COLO668 (cell line): ENCODE measurements around the gene MINDY3.
"Not testable (repeated sequence)": the region's sequence is repeated elsewhere in the genome, so short reads cannot be mapped to it uniquely, and the experiment has no call there.

ENCODE experiments used
- DNase-seq: peaks from one replicate; lab custom pipeline; 2025; ENCODE audit not compliant: unreplicated experiment; lab: John Stamatoyannopoulos, UW

MINDY3 gene

DNA sequence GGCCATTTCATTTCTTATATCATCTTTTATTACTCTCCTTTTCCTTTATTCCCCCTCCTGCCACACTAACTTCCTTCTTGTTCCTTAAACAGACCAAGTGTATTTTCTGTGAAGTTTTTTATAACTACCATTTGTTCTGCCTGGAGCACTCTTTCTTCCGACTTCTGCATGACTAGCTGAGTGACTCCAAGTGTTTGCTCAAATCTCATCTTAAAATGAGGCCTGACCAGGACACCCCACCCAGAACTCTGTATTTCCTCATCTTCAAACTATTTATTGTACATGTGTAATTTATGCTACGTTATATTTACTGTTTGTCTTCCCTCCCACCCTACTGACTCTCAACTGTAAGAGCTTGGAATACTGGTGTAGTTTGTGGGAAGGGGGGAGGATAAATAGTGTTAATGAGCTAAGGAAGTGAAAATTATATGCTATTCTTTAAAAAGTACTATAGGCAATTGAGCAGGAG is 3.2 kb downstream of the MINDY3 start:
- no peak for DNase-seq

DNA sequence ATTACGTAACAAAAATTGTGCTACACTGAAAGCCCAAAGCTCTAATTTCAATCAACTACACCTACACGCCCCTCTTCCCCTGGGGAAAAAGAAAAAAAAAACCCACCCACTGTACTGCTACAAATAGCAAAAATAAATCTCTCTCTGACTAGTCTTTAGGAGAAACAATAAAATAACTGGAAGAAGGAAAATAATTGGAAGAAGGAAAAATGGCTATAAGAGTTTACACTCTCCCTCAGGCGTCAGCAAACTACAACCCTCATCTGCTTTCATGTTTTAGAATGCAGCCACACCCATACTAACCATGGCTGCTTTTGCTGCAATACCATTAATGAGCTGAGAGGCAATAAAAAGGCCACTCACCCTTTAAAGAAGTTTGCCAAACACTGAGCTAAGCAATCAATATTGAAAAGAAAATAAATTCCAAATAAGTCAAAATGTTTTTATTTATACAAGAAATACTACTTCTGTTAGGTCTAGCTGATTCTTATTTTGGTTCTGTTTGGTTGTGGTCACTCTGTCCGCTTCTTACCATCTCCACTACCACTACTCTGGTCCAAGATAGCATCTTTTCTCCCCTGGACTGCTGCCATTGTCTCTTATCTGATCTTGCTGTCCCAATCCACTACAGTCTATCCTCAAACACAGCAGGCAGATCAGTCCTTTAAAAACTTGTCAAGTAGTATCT is 3.8 kb downstream of the MINDY3 start:
- DNase-seq, result no peak

DNA sequence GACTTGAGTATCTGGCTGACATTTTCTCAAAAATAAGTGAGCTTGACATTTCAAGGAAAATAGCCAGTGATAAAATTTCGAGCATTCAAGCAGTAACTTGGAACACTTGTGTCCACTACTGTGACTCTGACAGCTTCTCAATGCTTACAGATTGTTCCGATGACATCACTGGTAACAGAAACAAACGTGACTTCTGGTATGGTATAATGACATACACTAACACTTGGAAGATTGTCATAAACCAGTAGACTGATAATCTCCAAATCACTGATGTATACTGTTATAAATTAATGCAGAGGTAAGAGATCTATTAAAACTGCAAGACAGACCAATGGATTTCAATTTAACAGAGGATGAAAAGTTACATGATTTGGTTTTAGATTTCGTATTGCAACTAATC is 6.5 kb downstream of the MINDY3 start:
- no peak for DNase-seq

DNA sequence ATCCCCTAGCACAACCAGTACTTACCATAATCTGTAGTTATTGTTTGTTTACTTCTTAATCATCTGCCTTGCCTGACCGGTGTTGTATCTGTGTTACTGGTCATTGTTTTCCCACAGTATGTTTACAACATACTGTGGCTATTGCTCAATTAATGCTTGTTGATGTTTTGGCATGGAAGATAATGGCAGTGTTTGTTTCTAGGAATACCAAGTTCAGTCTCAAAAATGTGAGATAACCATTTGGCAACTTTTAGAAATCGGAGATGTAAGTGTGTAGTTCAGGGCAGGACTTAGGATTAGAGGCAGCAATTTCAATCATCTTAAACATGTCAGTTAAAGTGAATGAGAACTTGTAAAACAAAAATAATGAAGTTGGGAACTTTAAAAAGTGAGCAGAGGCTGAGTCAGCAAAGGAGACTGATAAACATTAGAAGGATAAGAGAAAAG is 8.2 kb downstream of the MINDY3 start:
- no peak for DNase-seq

DNA sequence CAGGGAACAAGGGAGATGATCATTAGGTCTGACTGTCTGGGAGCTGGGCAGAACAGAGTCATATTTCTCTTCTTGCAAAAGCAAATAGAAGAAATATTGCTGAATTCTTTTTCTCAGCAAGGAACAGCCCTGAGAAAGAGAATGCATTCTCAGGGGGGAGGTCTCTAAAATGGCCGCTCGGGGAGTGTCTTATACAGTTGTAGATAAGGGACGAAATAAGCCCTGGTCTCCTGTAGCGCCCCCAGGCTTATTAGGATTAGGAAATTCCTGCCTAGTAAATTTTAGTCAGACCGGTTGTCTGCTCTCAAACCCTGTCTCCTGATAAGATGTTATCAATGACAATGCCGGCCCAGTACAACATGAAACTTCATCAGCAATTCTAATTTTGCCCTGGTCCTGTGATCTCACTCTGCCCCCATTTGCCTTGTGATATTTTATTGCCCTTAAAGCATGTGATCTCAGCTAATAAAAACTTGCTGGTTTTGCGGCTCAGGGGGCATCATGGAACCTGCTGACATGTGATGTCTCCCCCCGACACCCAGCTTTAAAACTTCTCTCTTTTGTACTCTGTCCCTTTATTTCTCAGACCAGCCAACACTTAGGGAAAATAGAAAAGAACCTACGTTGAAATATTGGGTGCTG is 9.8 kb downstream of the MINDY3 start:
- not testable (repeated sequence) for DNase-seq

DNA sequence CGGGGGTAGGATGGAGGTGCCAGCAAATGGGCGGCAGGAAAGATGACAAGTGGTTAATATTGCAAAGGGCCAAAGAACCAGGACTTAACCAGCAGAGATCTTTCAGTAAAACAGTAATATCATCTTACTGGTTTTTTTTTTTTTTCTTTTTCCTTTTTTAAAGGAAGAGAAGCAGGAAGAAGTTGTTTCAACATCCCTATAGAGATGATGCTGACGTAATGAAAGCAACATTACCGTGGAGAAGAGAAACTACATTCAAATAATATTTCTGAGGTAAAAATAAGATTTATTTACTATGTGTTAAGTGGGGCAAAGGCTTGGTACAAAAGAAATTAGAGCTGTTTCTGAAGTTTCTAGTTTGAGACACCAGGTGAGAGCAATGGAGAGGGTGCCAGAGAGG is 11.0 kb downstream of the MINDY3 start:
- DNase-seq, result no peak

DNA sequence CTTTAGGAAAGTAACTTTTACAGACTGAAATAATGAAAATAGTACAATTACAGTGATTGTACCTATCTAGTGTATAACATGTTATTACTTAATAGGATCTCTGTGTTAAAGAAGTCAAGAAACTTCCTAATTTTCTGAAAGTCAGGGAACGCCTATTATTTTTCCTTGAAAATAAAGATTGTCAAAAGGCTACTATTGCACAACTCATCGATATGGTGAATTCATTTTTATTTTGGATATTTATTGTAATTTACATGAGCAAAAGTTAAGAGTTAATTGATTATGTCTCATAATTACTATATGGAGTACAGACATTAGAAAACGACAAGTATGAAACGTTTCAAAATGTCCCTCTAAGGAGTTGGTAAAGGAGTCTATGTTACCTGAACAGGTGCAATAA is 12.8 kb downstream of the MINDY3 start:
- DNase-seq, result no peak

DNA sequence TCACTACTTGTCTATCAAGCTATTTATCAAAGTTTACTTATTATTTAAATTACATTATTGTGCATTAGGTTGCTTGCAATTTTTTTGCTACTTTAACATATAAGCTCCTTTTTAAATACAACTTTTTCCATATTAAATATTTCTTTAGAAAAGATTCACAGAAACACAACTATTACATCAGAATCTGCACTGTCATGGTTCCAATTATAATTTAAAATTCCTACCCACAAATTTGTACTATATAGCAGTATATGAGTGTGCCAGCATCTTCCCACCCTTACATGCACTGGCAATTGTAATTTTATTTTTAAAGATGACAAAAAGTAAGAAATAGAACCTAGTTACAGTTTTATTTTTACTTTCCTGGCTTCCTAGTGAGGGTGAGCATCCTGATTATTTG is 15.8 kb downstream of the MINDY3 start:
- DNase-seq, result no peak

DNA sequence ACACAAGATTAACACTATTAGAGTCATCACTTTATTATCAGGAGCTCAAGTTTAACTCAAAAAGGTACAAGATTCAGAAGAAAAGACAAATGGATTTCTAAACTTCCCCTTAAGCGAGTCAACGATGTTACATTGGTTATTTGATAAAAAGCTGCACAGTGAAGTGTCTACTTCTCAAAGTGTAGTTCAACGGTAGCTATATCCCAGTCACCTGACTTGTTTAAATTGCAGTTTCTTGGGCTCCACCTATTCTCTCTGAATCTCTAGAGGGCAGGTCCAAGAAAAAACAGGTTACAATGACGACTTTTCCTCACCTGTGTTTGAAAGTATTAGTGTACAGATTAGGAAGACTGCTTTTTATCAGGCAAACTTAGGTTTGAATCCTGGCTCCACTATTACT is 16.6 kb downstream of the MINDY3 start:
- no peak for DNase-seq

DNA sequence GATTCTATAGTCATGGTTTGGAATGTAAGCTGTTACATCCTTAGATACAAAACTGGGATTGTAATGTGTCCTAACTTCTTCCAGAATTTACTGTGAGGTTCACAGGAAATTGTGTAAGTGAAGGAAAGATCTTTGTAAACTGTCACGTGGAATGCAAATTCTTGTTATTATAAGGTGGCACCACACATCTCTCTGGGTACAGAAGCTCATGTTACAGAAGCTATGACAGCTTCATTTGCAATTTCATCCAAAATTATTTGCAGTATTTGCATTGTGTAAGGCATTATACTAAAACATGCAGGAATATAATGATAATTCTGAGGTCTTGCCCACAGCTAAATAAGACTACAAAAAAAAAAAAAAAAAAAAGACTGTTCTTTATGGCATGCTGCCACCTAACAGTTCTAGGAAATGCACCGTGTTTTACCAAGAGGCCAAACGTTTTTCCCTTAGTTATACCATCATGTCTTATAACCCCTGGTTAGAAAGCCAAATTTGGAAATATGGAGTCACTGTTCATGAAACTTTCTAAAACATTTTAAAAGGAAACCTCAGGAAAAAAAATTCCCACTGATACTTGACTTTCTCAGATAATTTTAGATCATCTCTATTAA is 17.6 kb downstream of the MINDY3 start:
- DNase-seq, result no peak

DNA sequence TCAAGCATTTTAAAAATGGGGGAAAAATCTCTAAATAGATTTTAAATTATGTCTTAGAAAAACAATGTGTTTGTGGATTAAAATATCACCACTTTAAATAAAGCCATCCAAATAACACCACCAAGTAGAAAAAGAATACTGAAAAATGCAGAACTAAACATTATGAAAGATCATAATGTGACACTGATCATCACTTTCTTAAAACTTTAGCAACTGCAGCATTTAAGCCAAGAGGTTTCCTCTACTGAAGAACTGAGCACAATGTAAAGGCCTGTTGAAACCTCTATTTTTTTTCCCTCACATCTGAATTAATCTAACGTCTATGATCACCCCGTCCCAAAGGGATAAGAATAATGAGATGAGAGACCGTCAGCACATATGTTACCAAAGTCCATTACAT is 18.6 kb downstream of the MINDY3 start:
- DNase-seq, result no peak

DNA sequence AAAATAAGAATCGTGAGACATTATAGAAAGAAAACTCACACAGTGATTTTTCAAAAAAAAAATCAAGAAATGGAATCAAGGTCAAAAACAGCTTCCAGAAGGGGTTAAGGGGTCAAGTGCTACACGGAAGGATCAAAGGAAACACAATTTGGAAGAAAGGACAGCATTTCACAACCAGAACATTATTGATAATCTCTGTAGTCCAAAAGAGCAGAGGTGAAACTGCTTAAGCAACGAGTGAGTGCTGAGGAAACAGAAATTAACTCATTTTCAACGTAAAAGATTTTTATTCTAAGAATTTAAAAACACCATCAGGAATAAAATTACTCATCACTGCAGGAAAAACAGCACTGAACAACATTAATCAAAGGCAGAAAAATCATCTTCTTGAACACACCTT is 23.5 kb downstream of the MINDY3 start:
- no peak for DNase-seq

DNA sequence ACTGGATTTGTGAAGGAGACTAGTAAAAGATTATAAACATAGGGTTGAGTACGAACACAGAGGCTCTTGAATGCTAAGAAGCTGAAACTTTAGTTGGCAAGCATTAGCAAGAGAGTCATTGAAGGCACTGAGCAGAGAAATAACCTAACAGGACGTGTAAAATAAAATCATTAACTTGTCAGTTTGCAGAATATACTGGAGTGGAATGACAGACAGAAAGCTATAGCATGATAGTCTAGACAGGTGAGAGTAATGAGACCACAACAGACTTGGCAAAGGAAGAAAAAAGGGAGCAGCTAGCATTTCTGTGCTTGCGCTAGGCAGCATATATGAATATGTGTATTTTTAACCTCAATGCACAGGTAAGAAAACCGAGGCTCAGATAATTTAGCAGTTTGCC is 30.8 kb downstream of the MINDY3 start:
- no peak for DNase-seq

DNA sequence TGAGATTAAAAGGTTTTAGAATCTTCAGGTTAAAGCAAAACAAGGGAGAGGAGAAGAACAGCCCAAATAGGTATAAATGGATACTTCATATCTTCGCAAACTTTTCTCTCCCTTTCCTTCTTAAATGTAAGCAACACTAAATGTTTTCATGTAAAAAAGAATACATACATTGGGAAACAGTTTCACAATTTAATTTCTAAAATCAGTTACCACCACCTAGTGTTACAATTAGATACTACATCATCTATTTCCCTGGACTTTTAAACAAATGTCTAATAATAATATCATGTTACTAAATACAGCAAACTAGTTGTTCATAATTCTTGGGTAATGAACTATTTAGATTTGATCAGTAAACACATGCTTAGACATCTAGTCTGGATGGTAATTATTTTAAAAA is 35.8 kb downstream of the MINDY3 start:
- no peak for DNase-seq

DNA sequence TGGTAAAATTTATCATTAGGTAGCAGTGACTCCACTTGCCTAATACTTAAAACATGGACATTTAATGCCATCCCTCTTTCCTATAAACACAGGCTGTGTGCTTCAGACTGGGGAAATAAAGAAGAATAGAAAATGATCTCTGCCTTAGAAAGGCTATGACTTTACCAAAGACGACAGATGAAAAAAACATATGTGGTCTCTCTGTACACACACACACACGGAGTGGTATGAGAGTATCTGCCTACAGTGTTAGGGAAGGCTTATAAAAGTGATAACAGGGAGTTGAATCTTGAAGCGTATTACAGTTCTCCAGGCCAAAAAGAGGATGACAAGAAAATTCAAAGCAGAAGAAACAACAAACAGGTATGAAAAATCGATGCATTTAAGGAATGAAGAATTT is 38.2 kb downstream of the MINDY3 start:
- no peak for DNase-seq

DNA sequence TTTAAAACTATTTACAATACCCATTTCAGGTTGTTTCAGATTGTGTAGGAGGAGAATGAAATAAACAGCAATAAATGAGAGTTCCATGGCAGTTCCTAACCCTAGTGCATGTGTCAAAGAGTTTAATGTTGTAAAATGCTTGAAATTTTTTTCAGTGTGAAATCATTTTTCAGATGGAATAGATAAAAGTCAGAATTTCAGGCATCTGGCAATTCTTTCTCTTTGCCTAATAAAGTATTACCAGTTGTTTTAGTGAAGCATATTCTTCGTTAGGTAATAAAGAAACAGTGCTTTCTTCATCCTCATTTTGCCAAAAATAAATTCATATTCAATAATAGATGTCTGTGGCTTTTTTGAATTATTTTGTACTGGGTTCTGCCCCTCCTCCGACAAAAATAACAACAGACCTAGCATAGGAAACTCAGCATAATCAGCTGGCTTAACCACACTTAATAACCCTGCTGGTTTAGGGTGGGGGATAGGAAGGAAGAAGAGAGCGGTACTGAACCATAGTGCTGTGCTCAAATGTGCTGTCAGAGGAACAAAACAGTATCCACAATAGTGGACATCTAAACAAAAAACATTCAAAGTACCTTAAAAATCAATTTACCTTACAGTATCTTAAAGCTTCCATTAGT is 39.1 kb downstream of the MINDY3 start:
- no peak for DNase-seq

DNA sequence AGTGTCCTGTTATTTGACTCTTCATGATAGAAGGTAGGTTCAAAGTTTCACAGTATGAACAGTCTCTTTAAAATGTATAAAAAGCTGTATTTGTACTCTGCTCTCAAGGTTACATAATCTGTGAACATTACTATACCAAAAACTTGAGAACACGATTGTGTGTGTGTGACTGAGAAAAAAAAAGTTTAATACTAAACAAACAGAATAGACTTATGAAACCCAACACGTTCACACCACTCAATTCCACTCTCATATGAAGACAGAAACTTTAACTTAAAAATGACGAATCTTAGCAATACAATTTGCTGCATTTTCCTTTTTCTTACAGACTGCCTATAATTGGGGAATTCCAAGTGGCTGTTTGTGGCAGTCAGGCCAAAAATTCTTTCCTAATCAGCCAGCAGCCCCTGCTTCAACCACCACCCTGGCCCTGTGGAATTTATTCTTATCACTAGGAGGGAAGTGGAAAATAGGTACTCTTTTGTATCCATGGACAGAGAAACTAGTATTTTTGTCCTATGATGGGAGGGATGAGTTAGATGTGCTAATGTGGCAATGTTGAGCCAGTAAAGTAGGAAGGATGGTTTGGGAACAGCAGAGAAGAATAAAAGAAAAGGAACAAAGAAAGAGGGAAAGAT is 42.8 kb downstream of the MINDY3 start:
- DNase-seq, result no peak

DNA sequence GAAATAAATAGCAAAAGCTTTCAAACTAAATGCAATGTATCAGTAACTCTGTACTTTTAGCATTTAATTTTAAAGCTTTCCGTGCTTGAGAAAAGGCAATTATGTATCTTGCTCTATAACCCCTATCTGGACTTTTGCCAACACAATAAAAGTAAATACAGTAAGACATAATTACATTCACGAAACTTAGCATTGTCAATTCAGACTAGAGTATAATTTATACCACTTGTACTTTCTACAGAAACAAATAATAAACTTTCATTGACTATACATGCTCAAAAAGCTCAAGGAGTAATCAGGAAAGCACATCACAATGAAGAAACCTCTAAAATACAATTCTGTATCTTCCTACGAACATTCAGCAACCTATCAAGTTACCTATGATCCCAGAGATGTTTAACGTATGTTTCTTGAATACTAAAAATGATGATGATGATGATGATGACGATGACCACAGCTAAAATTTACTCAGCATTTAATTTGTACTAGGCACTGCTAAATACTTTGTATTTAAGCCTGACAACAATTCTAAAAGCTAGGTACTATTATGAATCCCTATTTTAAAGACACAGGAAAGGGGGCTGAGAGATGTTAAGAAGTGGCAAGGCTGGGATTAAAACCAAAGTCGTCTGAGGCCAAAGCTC is 44.9 kb downstream of the MINDY3 start:
- no peak for DNase-seq

DNA sequence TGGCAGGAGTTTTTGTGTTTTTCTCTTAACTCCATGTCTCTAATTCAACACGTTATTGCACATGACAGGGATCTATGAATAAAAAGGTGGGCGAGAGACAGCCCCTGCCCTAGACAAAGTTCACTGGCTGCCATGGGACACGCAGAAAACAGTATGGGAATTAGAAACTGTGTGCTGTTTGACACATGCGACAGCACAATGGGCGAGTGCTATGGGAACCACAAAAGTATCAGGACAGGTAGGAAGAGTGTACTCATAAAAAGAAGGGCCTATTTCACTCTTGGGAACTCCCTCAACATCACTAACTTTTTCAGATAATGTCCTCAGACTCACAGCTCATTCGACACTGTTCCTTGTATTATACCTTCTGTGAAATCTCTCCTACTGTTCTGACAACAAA is 45.7 kb downstream of the MINDY3 start:
- DNase-seq, result no peak

DNA sequence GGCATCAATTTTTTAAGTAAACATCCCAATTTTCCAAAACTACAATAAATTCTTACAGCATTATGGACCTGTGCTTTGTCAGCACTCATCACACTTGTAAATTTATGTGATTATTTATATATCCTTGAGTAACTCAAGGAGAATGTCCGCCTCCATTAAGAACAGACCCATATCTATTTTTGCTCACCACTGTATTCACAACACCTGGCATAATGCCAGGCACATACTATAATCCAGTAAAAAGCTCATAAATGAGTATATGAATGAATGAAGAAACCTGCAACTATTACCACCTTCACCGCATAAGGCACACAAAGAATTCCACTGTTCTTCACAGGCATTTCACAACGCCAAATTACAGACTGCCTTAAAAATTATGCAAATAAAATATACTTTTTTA is 46.9 kb downstream of the MINDY3 start:
- no peak for DNase-seq

DNA sequence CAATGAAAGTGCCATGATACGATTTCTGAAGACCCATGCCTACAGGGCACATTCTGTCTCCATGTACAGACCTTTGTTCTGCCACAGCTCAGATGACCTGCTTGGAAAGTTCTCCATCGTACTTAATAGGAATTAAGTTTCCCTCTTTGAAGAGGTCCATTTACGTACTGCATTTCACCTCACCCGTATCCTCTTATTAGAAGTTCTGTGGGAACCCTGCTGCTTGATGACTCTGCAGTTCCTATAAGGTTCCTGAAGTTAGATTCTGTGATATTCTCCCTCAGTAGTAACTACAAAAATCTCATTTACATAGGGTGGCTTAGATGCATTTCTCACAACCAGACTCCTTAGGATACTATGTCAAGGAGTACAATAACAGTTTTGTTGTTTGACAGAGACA is 50.9 kb downstream of the MINDY3 start:
- DNase-seq, result no peak
